ENCODE data around the gene VMP1. TPM values are rescaled to one million over a fixed set of nuclear protein-coding genes. Genes with fewer than 3 reads are reported as not detected.

VMP1 gene
- total and polyA plus RNA-seq, 7 experiments from 2014 or later, result 42.0 to 370 (median 80.8) TPM

DNA sequence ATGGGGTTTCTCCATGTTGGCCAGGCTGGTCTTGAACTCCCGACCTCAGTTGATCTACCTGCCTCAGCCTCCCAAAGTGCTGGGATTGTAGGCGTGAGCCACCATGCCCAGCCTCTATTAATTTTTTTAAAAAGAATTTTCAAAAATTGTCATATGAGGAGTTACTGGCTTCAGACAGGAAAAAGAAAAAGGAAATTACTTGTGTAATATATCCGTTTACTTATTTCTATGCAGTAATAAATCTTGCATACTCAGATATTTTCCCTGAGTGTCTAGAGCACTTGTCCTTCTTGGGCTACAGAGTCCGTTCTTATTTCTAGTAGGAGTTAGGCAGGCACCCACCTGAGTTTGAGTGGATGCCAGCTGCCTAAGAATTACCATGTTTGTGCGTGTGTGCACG, 85.8 kb downstream of the VMP1 start:
- Histone ChIP-seq H3K27me3 (ENCODE audit: control insufficient read depth in 2 of 2, insufficient read depth in 2 of 2, low read length in 2 of 2) (no peaks in the 10 kb centered on the region), H3K27ac (ENCODE audit: low read depth, low read length) (no peak overlapping the region), H3K4me1 (ENCODE audit: control insufficient read depth in 2 of 2, insufficient read depth in 2 of 2, low read length in 2 of 2) (peaks cover 1 to 5% of the 10 kb centered on the region in 2 donors), H3K4me3 (ENCODE audit: low read length) (no peak overlapping the region), H3K36me3 (ENCODE audit: control insufficient read depth in 2 of 3, insufficient read depth in 3 of 3, low read length in 3 of 3) (no peaks in the 10 kb centered on the region), H3K9me3 (ENCODE audit: control insufficient read depth in 2 of 3, low read length in 3 of 3) (no peaks in the 10 kb centered on the region)
- POLR2A ChIA-PET, result no interaction called here
- Mint-ChIP-seq H3K4me3 (no peak overlapping the region), H3K36me3 (peaks cover 4 to 24% (median 14%) of the 10 kb centered on the region in 5 donors), H3K27me3 (no peaks in the 10 kb centered on the region), H3K9me3 (no peaks in the 10 kb centered on the region), H3K27ac (no peak overlapping the region), H3K4me1 (peaks cover 0 to 44% (median 6%) of the 10 kb centered on the region in 7 donors)
- CTCF ChIA-PET, result no interaction called here
- ATAC-seq, result no peak
- no peak for DNase-seq
- intact Hi-C loops (cut with micrococcal nuclease), result no loop called here

DNA sequence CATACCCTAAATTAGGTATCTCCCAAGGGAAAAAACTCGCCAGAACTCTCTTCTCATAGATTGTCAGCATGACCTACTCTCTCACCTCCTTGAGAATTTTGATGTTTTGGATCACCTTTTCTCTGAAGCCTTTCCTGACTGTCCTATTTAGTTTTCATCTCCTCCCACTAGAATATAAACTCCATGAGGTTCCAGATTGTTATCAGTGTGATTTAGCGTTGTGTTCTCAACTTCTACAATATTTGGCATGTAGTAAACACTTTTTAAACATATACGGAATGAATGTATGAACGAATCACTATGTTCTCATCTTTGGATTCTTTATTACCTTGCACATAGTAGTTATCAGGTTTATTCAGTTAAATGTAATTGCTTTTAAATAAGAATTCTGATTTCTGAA, 88.7 kb downstream of the VMP1 start:
- ATAC-seq, result no peak
- CTCF ChIA-PET, result no interaction called here
- Histone ChIP-seq H3K27ac (ENCODE audit: low read depth, low read length) (no peak overlapping the region), H3K9me3 (ENCODE audit: control insufficient read depth in 2 of 3, low read length in 3 of 3) (no peaks in the 10 kb centered on the region), H3K36me3 (ENCODE audit: control insufficient read depth in 2 of 3, insufficient read depth in 3 of 3, low read length in 3 of 3) (no peaks in the 10 kb centered on the region), H3K4me1 (ENCODE audit: control insufficient read depth in 2 of 2, insufficient read depth in 2 of 2, low read length in 2 of 2) (no peaks in the 10 kb centered on the region), H3K27me3 (ENCODE audit: control insufficient read depth in 2 of 2, insufficient read depth in 2 of 2, low read length in 2 of 2) (no peaks in the 10 kb centered on the region), H3K4me3 (ENCODE audit: low read length) (no peak overlapping the region)
- POLR2A ChIA-PET, result no interaction called here
- Mint-ChIP-seq H3K9me3 (no peaks in the 10 kb centered on the region), H3K27me3 (no peaks in the 10 kb centered on the region), H3K4me1 (peaks cover 0 to 41% (median 0%) of the 10 kb centered on the region in 7 donors), H3K36me3 (peaks cover 4 to 20% (median 10%) of the 10 kb centered on the region in 5 donors), H3K27ac (peak overlapping the region in 1 of 9 donors; percentile 19), H3K4me3 (no peak overlapping the region)
- no peak for DNase-seq
- intact Hi-C loops (cut with micrococcal nuclease), result no loop called here

DNA sequence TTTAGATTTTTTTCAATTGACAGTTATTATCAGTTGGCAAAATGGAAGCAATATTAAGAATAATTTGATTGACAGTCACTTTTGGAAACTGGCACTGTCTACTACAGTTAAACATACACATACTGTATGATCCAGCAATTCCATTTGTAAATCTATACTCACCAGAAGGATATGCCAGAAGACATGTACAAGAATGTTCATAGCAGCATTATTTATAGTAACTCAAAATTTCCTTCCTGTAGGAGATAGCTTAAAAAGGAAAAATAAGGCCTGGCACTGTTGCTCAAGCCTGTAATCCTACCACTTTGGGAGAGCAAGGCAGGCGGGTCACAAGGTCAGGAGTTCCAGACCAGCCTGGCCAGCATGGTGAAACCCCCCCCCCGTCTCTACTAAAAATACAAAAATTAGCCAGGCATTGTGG, 89.3 kb downstream of the VMP1 start:
- ChIA-PET POLR2A (interaction anchor here (0.6 kb wide), 1 partner anchor 169 kb away, joined by 4 read pairs; no protein-coding TSS in a partner anchor), CTCF (no interaction called here)
- Mint-ChIP-seq H3K27ac (peak overlapping the region in 2 of 9 donors; percentile 23 to 24), H3K27me3 (no peaks in the 10 kb centered on the region), H3K4me1 (peaks cover 0 to 40% (median 0%) of the 10 kb centered on the region in 7 donors), H3K36me3 (peaks cover 2 to 18% (median 9%) of the 10 kb centered on the region in 5 donors), H3K9me3 (no peaks in the 10 kb centered on the region), H3K4me3 (no peak overlapping the region)
- H3K9me3 ChIP-seq (ENCODE audit: control insufficient read depth in 2 of 3, low read length in 3 of 3), result no peaks in the 10 kb centered on the region
- H3K4me1 ChIP-seq (ENCODE audit: control insufficient read depth in 2 of 2, insufficient read depth in 2 of 2, low read length in 2 of 2), result no peaks in the 10 kb centered on the region
- H3K4me3 ChIP-seq (ENCODE audit: low read length), result no peak overlapping the region
- H3K27ac ChIP-seq (ENCODE audit: low read depth, low read length), result no peak overlapping the region
- ATAC-seq (no peak), DNase-seq (no peak)
- intact Hi-C loops (cut with micrococcal nuclease), result no loop called here
- no peaks in the 10 kb centered on the region for H3K27me3 ChIP-seq (ENCODE audit: control insufficient read depth in 2 of 2, insufficient read depth in 2 of 2, low read length in 2 of 2)
- H3K36me3 ChIP-seq (ENCODE audit: control insufficient read depth in 2 of 3, insufficient read depth in 3 of 3, low read length in 3 of 3), result no peaks in the 10 kb centered on the region

DNA sequence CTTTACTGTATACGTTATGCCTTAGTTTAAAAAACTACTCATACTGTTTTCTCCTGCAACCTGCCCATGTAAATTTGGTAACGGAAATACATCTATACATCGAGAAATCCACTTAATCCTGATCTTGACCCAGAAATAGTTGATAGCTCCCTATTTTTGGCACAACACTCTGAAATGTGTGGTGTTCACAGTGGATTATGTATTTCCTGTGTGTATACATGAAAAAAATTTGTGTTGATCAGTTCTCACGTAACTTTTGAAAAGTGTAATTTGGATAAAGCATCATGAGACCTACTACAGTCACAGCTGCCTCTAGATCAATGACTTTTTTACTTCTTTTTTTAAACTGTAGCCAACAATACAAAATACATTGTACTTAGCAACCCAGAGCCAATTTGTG, 90.7 kb downstream of the VMP1 start:
- Mint-ChIP-seq H3K4me3 (no peak overlapping the region), H3K9me3 (no peaks in the 10 kb centered on the region), H3K4me1 (peaks cover 0 to 39% (median 0%) of the 10 kb centered on the region in 7 donors), H3K27ac (no peak overlapping the region), H3K27me3 (no peaks in the 10 kb centered on the region), H3K36me3 (peaks cover 0 to 13% (median 9%) of the 10 kb centered on the region in 5 donors)
- ChIA-PET POLR2A (no interaction called here), CTCF (interaction anchor here (0.6 kb wide), 1 partner anchor 44 kb away, joined by 4 read pairs; no protein-coding TSS in a partner anchor)
- no peak overlapping the region for H3K27ac ChIP-seq (ENCODE audit: low read depth, low read length)
- H3K27me3 ChIP-seq (ENCODE audit: control insufficient read depth in 2 of 2, insufficient read depth in 2 of 2, low read length in 2 of 2), result no peaks in the 10 kb centered on the region
- no peak overlapping the region for H3K4me3 ChIP-seq (ENCODE audit: low read length)
- no peaks in the 10 kb centered on the region for H3K4me1 ChIP-seq (ENCODE audit: control insufficient read depth in 2 of 2, insufficient read depth in 2 of 2, low read length in 2 of 2)
- DNase-seq, result no peak
- no peaks in the 10 kb centered on the region for H3K9me3 ChIP-seq (ENCODE audit: control insufficient read depth in 2 of 3, low read length in 3 of 3)
- intact Hi-C loops (cut with micrococcal nuclease), result no loop called here
- H3K36me3 ChIP-seq (ENCODE audit: control insufficient read depth in 2 of 3, insufficient read depth in 3 of 3, low read length in 3 of 3), result no peaks in the 10 kb centered on the region
- no peak for ATAC-seq

DNA sequence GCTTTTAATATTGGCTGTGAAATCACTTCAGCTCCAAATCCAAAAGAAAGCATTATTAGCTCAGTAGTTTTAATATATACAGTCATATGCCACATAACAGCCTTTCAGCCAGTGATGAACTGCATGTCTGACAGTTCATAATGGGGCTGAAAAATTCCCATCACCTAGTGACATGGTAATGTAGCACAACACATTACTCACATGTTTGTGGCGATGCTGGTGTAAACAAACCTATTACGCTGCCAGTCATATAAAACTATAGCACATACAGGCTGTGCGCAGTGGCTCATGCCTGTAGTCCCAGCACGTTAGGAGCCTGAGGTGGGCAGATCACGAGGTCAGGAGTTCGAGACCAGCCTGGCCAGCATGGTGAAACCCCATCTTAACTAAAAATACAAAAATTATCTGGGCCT, 93.1 kb downstream of the VMP1 start:
- Mint-ChIP-seq H3K27ac (no peak overlapping the region), H3K4me3 (no peak overlapping the region), H3K27me3 (no peaks in the 10 kb centered on the region), H3K36me3 (peaks cover 0 to 11% (median 5%) of the 10 kb centered on the region in 5 donors), H3K9me3 (no peaks in the 10 kb centered on the region), H3K4me1 (peaks cover 0 to 44% (median 0%) of the 10 kb centered on the region in 7 donors)
- Histone ChIP-seq H3K4me1 (ENCODE audit: control insufficient read depth in 2 of 2, insufficient read depth in 2 of 2, low read length in 2 of 2) (no peaks in the 10 kb centered on the region), H3K9me3 (ENCODE audit: control insufficient read depth in 2 of 3, low read length in 3 of 3) (no peaks in the 10 kb centered on the region), H3K36me3 (ENCODE audit: control insufficient read depth in 2 of 3, insufficient read depth in 3 of 3, low read length in 3 of 3) (no peaks in the 10 kb centered on the region), H3K27me3 (ENCODE audit: control insufficient read depth in 2 of 2, insufficient read depth in 2 of 2, low read length in 2 of 2) (no peaks in the 10 kb centered on the region), H3K27ac (ENCODE audit: low read depth, low read length) (no peak overlapping the region), H3K4me3 (ENCODE audit: low read length) (no peak overlapping the region)
- POLR2A ChIA-PET, result no interaction called here
- CTCF ChIA-PET, result interaction anchor here (0.8 kb wide), 1 partner anchor 14 kb away, joined by 3 read pairs; no protein-coding TSS in a partner anchor
- DNase-seq, result no peak
- ATAC-seq, result no peak
- intact Hi-C loops (cut with micrococcal nuclease), result no loop called here

DNA sequence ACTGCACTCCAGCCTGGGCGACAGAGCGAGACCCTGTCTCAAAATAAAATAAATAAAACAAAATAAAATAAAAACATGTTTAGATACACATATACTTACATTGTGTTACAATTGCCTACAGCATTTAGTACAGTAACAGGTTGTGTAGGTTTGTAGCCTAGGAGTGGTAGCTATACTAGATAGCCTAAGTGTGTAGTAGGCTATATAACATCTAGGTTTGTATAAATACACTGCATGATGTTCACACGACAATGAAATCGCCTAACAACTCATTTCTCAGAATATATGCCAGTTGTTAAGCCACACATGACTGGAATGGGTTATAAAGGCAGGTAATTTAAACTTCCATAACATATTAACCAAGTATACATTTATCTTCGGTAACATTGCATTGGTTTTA, 94.7 kb downstream of the VMP1 start:
- Mint-ChIP-seq H3K27ac (no peak overlapping the region), H3K27me3 (no peaks in the 10 kb centered on the region), H3K36me3 (peaks cover 0 to 6% (median 0%) of the 10 kb centered on the region in 5 donors), H3K4me3 (no peak overlapping the region), H3K4me1 (peaks cover 0 to 43% (median 0%) of the 10 kb centered on the region in 7 donors), H3K9me3 (peaks cover 0 to 2% (median 0%) of the 10 kb centered on the region in 11 donors)
- H3K27me3 ChIP-seq (ENCODE audit: control insufficient read depth in 2 of 2, insufficient read depth in 2 of 2, low read length in 2 of 2), result no peaks in the 10 kb centered on the region
- H3K9me3 ChIP-seq (ENCODE audit: control insufficient read depth in 2 of 3, low read length in 3 of 3), result no peaks in the 10 kb centered on the region
- no peaks in the 10 kb centered on the region for H3K36me3 ChIP-seq (ENCODE audit: control insufficient read depth in 2 of 3, insufficient read depth in 3 of 3, low read length in 3 of 3)
- ATAC-seq (no peak), DNase-seq (no peak)
- ChIA-PET CTCF (no interaction called here), POLR2A (no interaction called here)
- H3K4me1 ChIP-seq (ENCODE audit: control insufficient read depth in 2 of 2, insufficient read depth in 2 of 2, low read length in 2 of 2), result no peaks in the 10 kb centered on the region
- intact Hi-C loops (cut with micrococcal nuclease), result no loop called here
- no peak overlapping the region for H3K27ac ChIP-seq (ENCODE audit: low read depth, low read length)
- no peak overlapping the region for H3K4me3 ChIP-seq (ENCODE audit: low read length)

DNA sequence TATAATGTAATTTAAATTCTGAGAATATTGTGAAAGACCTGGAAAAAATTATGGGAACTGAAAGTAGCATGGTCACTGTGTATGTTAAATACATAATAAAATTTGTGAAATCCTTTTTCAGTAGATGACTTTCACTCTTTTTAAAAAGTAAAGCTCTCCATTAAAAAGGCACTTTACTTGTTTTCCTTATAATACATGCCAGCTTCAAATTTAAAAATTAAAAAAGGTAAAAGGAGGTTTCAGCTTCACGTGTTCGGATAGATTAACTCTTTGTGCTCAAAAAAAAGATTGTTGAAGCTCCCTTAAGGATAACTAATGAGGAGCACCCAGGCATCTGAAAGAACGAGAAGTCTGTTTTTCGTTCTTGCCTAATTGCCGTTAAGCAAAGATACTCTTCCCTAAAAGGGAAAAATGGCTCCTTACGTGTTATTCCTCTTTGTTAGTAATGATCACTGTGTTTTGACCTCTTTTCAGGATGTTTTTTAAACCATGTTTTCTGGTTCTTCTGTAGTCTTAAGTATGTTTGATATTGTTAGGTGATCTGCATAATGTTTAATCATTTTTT, 97.5 kb downstream of the VMP1 start:
- CTCF ChIA-PET, result interaction anchor here (0.5 kb wide), 1 partner anchor 925 kb away, joined by 3 read pairs; no protein-coding TSS in a partner anchor
- DNase-seq, result no peak
- peak; percentile 32 for ATAC-seq
- Histone ChIP-seq H3K4me3 (ENCODE audit: low read length) (no peak overlapping the region), H3K27me3 (ENCODE audit: control insufficient read depth in 2 of 2, insufficient read depth in 2 of 2, low read length in 2 of 2) (no peaks in the 10 kb centered on the region), H3K4me1 (ENCODE audit: control insufficient read depth in 2 of 2, insufficient read depth in 2 of 2, low read length in 2 of 2) (no peaks in the 10 kb centered on the region), H3K36me3 (ENCODE audit: control insufficient read depth in 2 of 3, insufficient read depth in 3 of 3, low read length in 3 of 3) (no peaks in the 10 kb centered on the region), H3K27ac (ENCODE audit: low read depth, low read length) (no peak overlapping the region), H3K9me3 (ENCODE audit: control insufficient read depth in 2 of 3, low read length in 3 of 3) (no peaks in the 10 kb centered on the region)
- Mint-ChIP-seq H3K4me3 (no peak overlapping the region), H3K36me3 (peaks cover 0 to 10% (median 8%) of the 10 kb centered on the region in 5 donors), H3K27me3 (no peaks in the 10 kb centered on the region), H3K9me3 (peaks cover 0 to 2% (median 0%) of the 10 kb centered on the region in 11 donors), H3K27ac (no peak overlapping the region), H3K4me1 (peaks cover 0 to 30% (median 0%) of the 10 kb centered on the region in 7 donors)
- intact Hi-C loops (cut with micrococcal nuclease), result no loop called here
- POLR2A ChIA-PET, result interaction anchor here (0.7 kb wide), 1 partner anchor 88 kb away, joined by 3 read pairs; the partner anchor contains the start of gene RPS6KB1
